A549 treated with DMSO at 1 μM for 4 hours (cell line): ENCODE data around the gene CAPN1. TPM values are rescaled to one million over a fixed set of nuclear protein-coding genes. Genes with fewer than 3 reads are reported as not detected.

Experiments used
- total RNA-seq: library from RNA; stranded (reverse); fragments of 200-300 nt; extraction: Qiagen RNA extraction; gene quantifications from 5 replicates; pipeline ENCODE4 v1.2.3, GENCODE V29; 2022; ENCODE audit warnings: low read depth

CAPN1 gene
- 96.7 to 116 TPM (median 104 TPM) in 5 replicates for total RNA-seq

GRCh38 chr11:65181569-65182257 lies at the start of gene CAPN1:
CAPN1 (plus strand) TSS chr11:65181928; CDS start chr11:65182702, 774 bp downstream.

GRCh38 chr11:65134240-65134951 lies 47.3 kb upstream of the CAPN1 start, which contains the start of gene SYVN1:
SYVN1 (minus strand) TSS chr11:65134519; CDS start chr11:65133601, 918 bp downstream.

GRCh38 chr11:65170058-65170534 lies 11.6 kb upstream of the CAPN1 start, which contains the start of gene SPDYC:
SPDYC (plus strand) TSS chr11:65170233; CDS start chr11:65171358, 1,125 bp downstream.

Other genes with a start within 250 kb of the CAPN1 start
- not detected in 5 replicates for gene GPHA2, start 246.0 kb upstream of the CAPN1 start, total RNA-seq
- gene MAJIN, start 209.8 kb upstream of the CAPN1 start, total RNA-seq: not detected in 5 replicates
- gene BATF2, start 185.0 kb upstream of the CAPN1 start, total RNA-seq: 0.87 to 1.4 TPM (median 1.1 TPM) in 5 replicates
- gene ARL2, start 167.8 kb upstream of the CAPN1 start, total RNA-seq: 165 to 187 TPM (median 173 TPM) in 5 replicates
- 22.2 to 25.0 TPM (median 23.3 TPM) in 5 replicates for gene SNX15, start 154.5 kb upstream of the CAPN1 start, total RNA-seq
- gene SAC3D1, start 140.7 kb upstream of the CAPN1 start, total RNA-seq: 41.8 to 56.5 TPM (median 48.8 TPM) in 5 replicates
- gene NAALADL1, start 123.4 kb upstream of the CAPN1 start, total RNA-seq: not detected in 5 replicates
- gene CDCA5, start 97.9 kb upstream of the CAPN1 start, total RNA-seq: 60.5 to 75.2 TPM (median 71.6 TPM) in 5 replicates
- gene ZFPL1, start 97.7 kb upstream of the CAPN1 start, total RNA-seq: 28.5 to 35.4 TPM (median 33.5 TPM) in 5 replicates
- 51.6 to 68.1 TPM (median 56.0 TPM) in 5 replicates for gene VPS51, start 85.7 kb upstream of the CAPN1 start, total RNA-seq
- gene TM7SF2, start 70.1 kb upstream of the CAPN1 start, total RNA-seq: 4.6 to 9.0 TPM (median 6.1 TPM) in 5 replicates
- 13.2 to 23.0 TPM (median 20.9 TPM) in 5 replicates for gene ZNHIT2, start 64.2 kb upstream of the CAPN1 start, total RNA-seq
- 836 to 988 TPM (median 969 TPM) in 5 replicates for gene FAU, start 59.8 kb upstream of the CAPN1 start, total RNA-seq
- 76.2 to 80.9 TPM (median 77.4 TPM) in 5 replicates for gene MRPL49, start 59.6 kb upstream of the CAPN1 start, total RNA-seq
- gene SYVN1, start 47.4 kb upstream of the CAPN1 start, total RNA-seq: 31.0 to 44.6 TPM (median 42.1 TPM) in 5 replicates
- gene SPDYC, start 11.7 kb upstream of the CAPN1 start, total RNA-seq: not detected in 5 replicates
- 14.1 to 19.3 TPM (median 15.7 TPM) in 5 replicates for gene POLA2, start 80.0 kb downstream of the CAPN1 start, total RNA-seq
- 14.5 to 16.5 TPM (median 14.8 TPM) in 5 replicates for gene CDC42EP2, start 132.9 kb downstream of the CAPN1 start, total RNA-seq
- gene DPF2, start 151.9 kb downstream of the CAPN1 start, total RNA-seq: 39.6 to 46.0 TPM (median 41.1 TPM) in 5 replicates
- gene TIGD3, start 172.8 kb downstream of the CAPN1 start, total RNA-seq: 0.65 to 1.00 TPM (median 0.86 TPM) in 5 replicates
- 10.5 to 12.9 TPM (median 11.5 TPM) in 5 replicates for gene SLC25A45, start 200.7 kb downstream of the CAPN1 start, total RNA-seq
- gene FRMD8, start 204.7 kb downstream of the CAPN1 start, total RNA-seq: 42.5 to 52.5 TPM (median 51.4 TPM) in 5 replicates
- 133 to 221 TPM (median 217 TPM) in 5 replicates for gene NEAT1, start 240.9 kb downstream of the CAPN1 start, total RNA-seq